NCI-H524 (cell line): ENCODE results near the gene NCAM1.

Source experiments
- DNase-seq, 2 experiments: peaks; one replicate each; lab custom pipeline; 2025; lab: John Stamatoyannopoulos, UW

Gene NCAM1

DNA sequence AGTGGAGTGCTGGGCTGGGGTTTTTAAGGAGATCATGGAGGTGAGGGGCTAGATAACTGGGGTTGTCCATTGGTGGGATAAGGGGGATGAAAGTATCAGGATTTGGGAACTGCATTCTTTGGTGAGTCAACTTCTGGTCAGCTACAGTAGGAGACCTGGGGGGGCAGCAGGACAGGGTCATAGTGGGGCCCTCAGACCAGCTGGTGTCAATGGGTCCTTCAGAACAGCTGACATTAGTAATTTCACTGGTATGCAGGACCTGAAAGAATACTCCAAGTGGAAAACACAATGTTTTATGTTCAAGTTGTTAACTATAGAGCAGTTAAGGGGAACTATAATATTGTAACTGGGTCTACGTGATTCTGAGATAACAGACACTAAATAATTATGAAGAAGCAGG, 350.3 kb downstream of the NCAM1 start:
- no peak for DNase-seq

DNA sequence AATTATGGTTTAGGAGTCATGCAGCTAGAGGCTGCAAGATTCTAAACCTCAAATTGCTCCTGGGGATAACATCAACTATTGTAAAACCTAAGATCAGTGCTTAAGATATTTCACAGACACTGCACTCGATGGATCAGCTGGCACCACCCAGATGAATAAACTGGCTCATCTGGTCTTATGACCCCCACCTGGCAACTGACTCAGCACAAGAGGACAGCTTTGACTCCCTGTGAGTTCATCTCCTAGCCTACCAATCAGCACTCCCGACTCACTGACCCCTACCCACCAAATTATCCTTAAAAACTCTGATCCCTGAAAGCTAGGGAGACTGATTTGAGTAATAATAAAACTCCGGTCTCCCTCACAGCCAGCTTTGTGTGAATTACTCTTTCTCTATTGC, 352.4 kb downstream of the NCAM1 start:
- peak in 1 of 2 experiments; percentile 8 for DNase-seq

DNA sequence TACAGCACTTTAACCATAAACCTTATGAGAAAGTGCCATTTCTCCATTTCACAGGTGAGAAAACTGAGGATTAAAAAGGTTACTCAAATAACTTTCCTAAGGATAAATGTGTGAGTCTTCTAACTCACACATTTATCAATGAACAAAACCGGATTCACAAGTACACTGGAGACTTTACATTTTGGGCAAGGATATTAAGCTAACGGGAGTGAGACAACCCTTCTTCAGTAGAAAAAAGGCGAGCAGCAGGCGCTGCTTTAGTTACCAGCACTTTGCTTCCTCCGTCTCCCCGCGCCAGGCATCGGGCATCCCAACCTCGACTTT, 352.8 kb downstream of the NCAM1 start:
- no peak for DNase-seq

DNA sequence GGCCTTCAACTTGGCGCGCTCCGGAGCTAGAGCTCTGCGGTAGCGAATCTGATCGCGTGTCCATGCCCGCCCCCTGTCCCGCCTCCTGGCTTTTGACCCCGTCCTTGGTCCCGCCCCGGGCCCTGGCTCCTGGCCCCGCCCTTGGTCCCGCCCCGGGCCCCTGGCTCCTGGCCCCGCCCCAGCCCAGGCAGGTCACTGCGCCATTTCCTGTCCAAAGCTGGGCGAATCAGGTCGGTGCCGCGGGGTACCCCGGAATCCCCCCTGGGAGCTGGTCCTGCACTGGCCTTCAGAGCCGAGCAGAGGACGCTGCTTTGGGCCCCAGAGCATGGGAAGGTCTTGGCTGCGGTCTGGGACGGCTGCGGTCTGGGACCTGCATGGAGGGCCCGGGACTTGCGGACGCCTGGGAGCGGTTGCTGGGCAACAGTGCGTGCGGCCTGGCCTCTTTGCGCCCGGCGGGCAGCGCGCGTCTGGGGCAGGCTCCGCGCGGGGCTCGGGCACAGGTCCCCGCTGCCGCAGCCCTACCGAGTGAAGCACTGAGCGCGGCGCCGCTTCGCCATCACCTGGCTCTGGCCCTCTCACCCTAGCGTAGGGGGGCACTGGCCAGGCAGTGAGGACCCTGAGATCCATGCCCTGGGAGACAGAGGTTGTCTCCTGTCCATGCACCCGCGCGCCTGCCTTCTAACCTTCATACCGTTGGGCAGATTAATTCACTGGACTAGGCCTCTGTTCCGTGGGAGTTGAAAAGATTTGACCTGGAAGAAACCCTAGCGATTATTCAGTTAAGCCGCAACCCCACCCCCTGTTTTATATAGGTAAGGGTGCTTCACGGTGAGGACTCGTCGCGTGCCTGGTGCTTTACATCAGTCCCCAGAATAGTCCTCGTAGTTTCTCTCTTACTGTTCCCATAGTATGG, 353.4 kb downstream of the NCAM1 start, which contains the start of gene TTC12:
Gene TTC12, plus strand, starts transcription at position 195 of the 913 bp plus-strand sequence. CDS start 1,675 bp downstream, outside the sequence.
- peak; percentile 82 to 86 for DNase-seq

DNA sequence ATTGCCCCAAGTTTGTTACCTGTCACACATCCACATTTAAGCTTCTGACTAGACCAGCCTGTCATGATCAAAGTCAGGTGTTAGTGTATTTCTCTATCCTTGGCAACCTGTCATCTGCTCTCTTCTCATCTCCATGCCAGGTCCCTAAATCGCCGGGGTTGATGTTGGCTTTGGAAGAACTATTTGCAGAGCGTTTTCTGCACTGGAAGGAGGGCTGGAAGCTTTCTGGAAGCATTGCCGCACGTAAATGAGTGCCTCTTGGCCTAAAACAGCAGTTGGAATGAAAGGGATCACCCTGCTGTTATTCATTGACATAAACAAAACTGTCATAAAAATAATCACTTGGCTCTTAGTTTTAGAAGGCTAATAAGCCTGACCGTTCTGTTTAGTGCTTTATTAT, 354.6 kb downstream of the NCAM1 start:
- DNase-seq, result no peak

DNA sequence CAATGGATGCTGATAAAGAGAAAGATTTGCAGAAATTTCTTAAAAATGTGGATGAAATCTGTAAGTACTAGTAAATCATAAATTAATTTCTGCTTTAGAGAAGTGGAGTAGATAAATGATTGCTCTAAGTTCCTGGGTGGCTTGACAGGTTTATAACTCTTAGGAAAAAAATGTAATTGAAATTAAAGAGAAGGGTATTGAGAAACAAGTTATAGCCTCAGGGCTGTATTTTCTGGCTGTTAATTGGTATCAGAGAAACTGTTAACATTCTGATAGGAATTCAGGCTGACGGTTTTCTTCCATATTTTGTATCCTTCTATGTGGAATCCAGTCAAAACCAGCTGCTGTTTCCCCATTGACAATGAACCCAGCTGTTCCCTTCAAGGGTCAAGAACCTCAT, 355.0 kb downstream of the NCAM1 start:
- no peak for DNase-seq

DNA sequence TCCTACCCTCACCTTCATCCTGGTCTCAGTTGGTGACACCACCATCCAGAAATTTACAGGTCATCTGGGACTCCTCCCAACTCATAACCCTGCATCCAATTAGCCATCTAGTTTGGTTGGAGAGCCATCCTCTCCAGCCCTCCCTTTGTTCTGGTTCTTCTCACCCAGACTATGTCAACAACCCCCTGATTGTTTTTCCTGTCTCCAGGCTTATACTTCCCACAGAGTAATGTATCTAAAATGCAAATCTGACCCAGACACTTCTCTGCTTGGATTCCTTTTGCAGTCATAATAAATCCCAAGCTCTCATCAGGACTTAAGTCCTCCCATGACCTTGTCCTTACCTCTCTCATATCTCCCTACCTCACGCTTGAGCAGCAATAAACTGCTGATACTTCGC, 356.1 kb downstream of the NCAM1 start:
- no peak for DNase-seq

DNA sequence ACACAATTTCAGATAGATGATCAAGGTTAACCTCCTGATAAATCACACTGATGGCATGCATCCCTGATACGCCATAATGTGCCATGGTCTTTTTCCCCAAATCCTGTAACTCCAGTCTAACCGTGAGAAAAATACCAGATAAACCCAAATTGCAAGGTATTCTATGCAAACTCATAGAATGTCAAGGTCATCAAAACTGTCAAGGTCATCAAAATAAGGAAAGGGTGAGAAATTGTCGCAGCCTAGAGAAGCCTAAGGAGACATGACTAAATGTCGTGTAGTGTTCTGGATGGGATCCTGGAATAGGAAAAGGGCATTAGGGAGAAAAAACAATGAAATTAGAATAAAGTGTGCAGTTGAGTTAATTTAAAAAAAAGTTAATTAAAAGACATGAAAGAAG, 357.9 kb downstream of the NCAM1 start:
- no peak for DNase-seq

DNA sequence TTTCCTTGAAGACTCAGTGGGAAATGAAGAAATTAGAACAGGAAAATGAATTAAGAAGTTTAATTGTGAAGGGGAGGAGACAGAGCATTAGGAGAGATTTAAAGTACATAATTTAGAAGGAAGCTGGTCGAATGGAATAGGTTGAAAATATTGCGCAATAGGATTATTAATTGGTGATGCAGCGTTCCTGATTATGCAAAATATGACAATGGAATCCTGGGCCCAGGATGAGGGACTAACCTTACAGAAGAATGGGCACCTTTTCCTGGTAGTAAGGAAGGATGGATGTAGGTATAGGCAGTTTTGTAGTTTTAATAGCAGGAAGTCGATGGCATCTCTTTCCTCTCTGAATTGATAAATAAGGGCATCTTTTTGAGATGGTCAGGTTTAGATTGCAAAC, 360.9 kb downstream of the NCAM1 start:
- DNase-seq, result no peak

DNA sequence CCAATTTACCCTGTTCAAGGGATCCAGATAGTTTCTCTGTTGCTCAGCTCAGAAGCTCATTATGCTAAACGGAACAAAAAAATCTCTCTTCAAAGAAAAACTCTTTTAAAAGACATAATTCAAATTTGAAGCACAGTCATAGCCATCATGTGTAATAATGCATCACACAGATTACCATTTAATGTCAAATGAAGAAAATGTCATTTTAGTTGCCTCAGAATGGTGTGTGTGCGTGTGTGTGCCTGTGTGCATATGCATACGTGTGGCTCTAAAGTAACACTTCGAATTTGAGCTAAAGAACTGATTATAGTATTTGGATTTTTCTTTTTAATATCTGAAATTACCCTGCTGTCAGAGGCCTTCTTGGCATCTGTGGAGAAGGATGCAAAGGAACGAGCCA, 363.0 kb downstream of the NCAM1 start:
- no peak for DNase-seq
